CD4-positive, CD25-positive, alpha-beta regulatory T cell (primary cell): ENCODE measurements around the gene CDK5RAP1. TPM values are rescaled to one million over a fixed set of nuclear protein-coding genes. Genes with fewer than 3 reads are reported as not detected.

Source experiments
- ATAC-seq, 2 donors: fragments of 150-1000 bp; cut with Tn5 transposase; one replicate each; pipeline ENCODE4 v1.10.0; 2021; ENCODE audit warnings: low read depth in 2 of 2, moderate number of reproducible peaks in 2 of 2, moderate library complexity in 1 of 2
- DNase-seq, 3 donors: peaks; one replicate each; pipeline versions ENCODE4 v3.0.0 to v3.0.0-alpha.2; 2012 to 2022; ENCODE audit warnings: mixed read lengths in 1 of 3
- H3K27ac ChIP-seq: one replicate; pipeline ENCODE4 v1.7.0; 2013; ENCODE audit warnings: mild to moderate bottlenecking, low read length; ENCODE audit not compliant: insufficient read depth, poor library complexity, severe bottlenecking
- H3K27me3 ChIP-seq: one replicate; pipeline ENCODE4 v1.7.0; 2013; ENCODE audit warnings: low read length; ENCODE audit not compliant: control insufficient read depth, insufficient read depth
- H3K36me3 ChIP-seq: one replicate; pipeline ENCODE4 v1.7.0; 2013; ENCODE audit warnings: mild to moderate bottlenecking, low read length, moderate library complexity; ENCODE audit not compliant: control insufficient read depth, insufficient read depth
- H3K4me1 ChIP-seq: 2 replicates; pipeline ENCODE4 v1.7.0; 2013; ENCODE audit warnings: mild to moderate bottlenecking, low read length; ENCODE audit not compliant: insufficient read depth, control insufficient read depth, poor library complexity, severe bottlenecking
- H3K4me3 ChIP-seq: one replicate; pipeline ENCODE4 v1.7.0; 2013; ENCODE audit warnings: low read depth, mild to moderate bottlenecking, low read length, moderate library complexity
- H3K9me3 ChIP-seq, 2 experiments: 1 replicate in 1 of 2; 2 replicates in 1 of 2; pipeline ENCODE4 v1.7.0; 2013; ENCODE audit warnings: low read length in 2 of 2, mild to moderate bottlenecking in 1 of 2, moderate library complexity in 1 of 2; ENCODE audit not compliant: control insufficient read depth in 2 of 2
- H3K27ac Mint-ChIP-seq, 3 donors: one replicate each; pipeline ENCODE4 v1.8.0; 2020 to 2022; ENCODE audit warnings: mild to moderate bottlenecking in 3 of 3, mixed read lengths in 3 of 3, moderate library complexity in 2 of 3
- H3K27me3 Mint-ChIP-seq: one replicate; pipeline ENCODE4 v1.8.0; 2022; ENCODE audit warnings: mild to moderate bottlenecking, mixed read lengths
- H3K36me3 Mint-ChIP-seq: one replicate; pipeline ENCODE4 v1.8.0; 2020; ENCODE audit warnings: mixed read lengths
- H3K4me1 Mint-ChIP-seq, 4 donors: one replicate each; pipeline ENCODE4 v1.8.0; 2020 to 2022; ENCODE audit warnings: mixed read lengths in 4 of 4, mild to moderate bottlenecking in 1 of 4
- H3K4me3 Mint-ChIP-seq, 4 donors: one replicate each; pipeline ENCODE4 v1.8.0; 2020 to 2022; ENCODE audit warnings: mild to moderate bottlenecking in 4 of 4, mixed read lengths in 4 of 4, moderate library complexity in 3 of 4
- H3K9me3 Mint-ChIP-seq, 7 donors: one replicate each; pipeline ENCODE4 v1.8.0; 2020 to 2022; ENCODE audit warnings: mixed read lengths in 7 of 7, mild to moderate bottlenecking in 3 of 7, moderate library complexity in 2 of 7
- polyA plus RNA-seq, 4 donors: library from polyadenylated mRNA; unstranded; fragments of 300-500 nt; fragmentation: Illumina TruSeq; gene quantifications; one replicate each; pipeline ENCODE4 v1.2.3, GENCODE V29; 2021
- total RNA-seq: library from RNA; stranded (reverse); gene quantifications from one replicate; pipeline ENCODE4 v1.2.3, GENCODE V29; 2022

The CDK5RAP1 gene
- total and polyA plus RNA-seq, 5 donors from 2014 or later, result 31.4 to 48.0 (median 36.1) TPM

- Mint-ChIP-seq H3K4me1 (peaks cover 0 to 5% (median 0%) of the 10 kb centered on the region in 4 donors), H3K27me3 (peaks cover 5% of the 10 kb centered on the region), H3K9me3 (no peaks in the 10 kb centered on the region), H3K27ac (no peak overlapping the region), H3K4me3 (no peak overlapping the region), H3K36me3 (peaks cover 6% of the 10 kb centered on the region)
- no peaks in the 10 kb centered on the region for H3K27me3 ChIP-seq
- H3K36me3 ChIP-seq, result no peaks in the 10 kb centered on the region
- ATAC-seq (no peak), DNase-seq (no peak)
- H3K4me1 ChIP-seq, result no peaks in the 10 kb centered on the region
- H3K9me3 ChIP-seq, result no peaks in the 10 kb centered on the region
- H3K4me3 ChIP-seq, result no peak overlapping the region
- no peak overlapping the region for H3K27ac ChIP-seq
Observed at GRCh38 chr20:33343521-33343920, 57.8 kb downstream of the CDK5RAP1 start.

- H3K36me3 Mint-ChIP-seq, result no peaks in the 10 kb centered on the region
- ATAC-seq (no peak), DNase-seq (no peak)
- Histone ChIP-seq H3K27me3 (no peaks in the 10 kb centered on the region), H3K36me3 (no peaks in the 10 kb centered on the region), H3K4me1 (no peaks in the 10 kb centered on the region), H3K27ac (no peak overlapping the region), H3K4me3 (no peak overlapping the region), H3K9me3 (no peaks in the 10 kb centered on the region)
- H3K27me3 Mint-ChIP-seq, result peaks cover 5% of the 10 kb centered on the region
- H3K4me3 Mint-ChIP-seq, result no peak overlapping the region
- H3K9me3 Mint-ChIP-seq, result no peaks in the 10 kb centered on the region
- H3K27ac Mint-ChIP-seq, result no peak overlapping the region
- no peaks in the 10 kb centered on the region for H3K4me1 Mint-ChIP-seq
Observed at GRCh38 chr20:33339515-33340058, 61.7 kb downstream of the CDK5RAP1 start.

GRCh38 chr20:33338467-33339258 lies 62.7 kb downstream of the CDK5RAP1 start:
- Histone ChIP-seq H3K27me3 (no peaks in the 10 kb centered on the region), H3K4me3 (no peak overlapping the region), H3K9me3 (no peaks in the 10 kb centered on the region), H3K27ac (no peak overlapping the region), H3K36me3 (no peaks in the 10 kb centered on the region), H3K4me1 (no peaks in the 10 kb centered on the region)
- H3K4me3 Mint-ChIP-seq, result no peak overlapping the region
- H3K4me1 Mint-ChIP-seq, result no peaks in the 10 kb centered on the region
- ATAC-seq, result no peak
- H3K36me3 Mint-ChIP-seq, result no peaks in the 10 kb centered on the region
- H3K27me3 Mint-ChIP-seq, result peaks cover 5% of the 10 kb centered on the region
- DNase-seq, result no peak
- H3K9me3 Mint-ChIP-seq, result no peaks in the 10 kb centered on the region
- H3K27ac Mint-ChIP-seq, result no peak overlapping the region

- ATAC-seq (no peak), DNase-seq (no peak)
- Histone ChIP-seq H3K27me3 (no peaks in the 10 kb centered on the region), H3K27ac (no peak overlapping the region), H3K4me1 (no peaks in the 10 kb centered on the region), H3K4me3 (no peak overlapping the region), H3K9me3 (no peaks in the 10 kb centered on the region), H3K36me3 (no peaks in the 10 kb centered on the region)
- Mint-ChIP-seq H3K27ac (no peak overlapping the region), H3K9me3 (no peaks in the 10 kb centered on the region), H3K36me3 (no peaks in the 10 kb centered on the region), H3K4me3 (no peak overlapping the region), H3K4me1 (no peaks in the 10 kb centered on the region), H3K27me3 (no peaks in the 10 kb centered on the region)
Observed at GRCh38 chr20:33337531-33338165, 63.7 kb downstream of the CDK5RAP1 start.

- DNase-seq (no peak), ATAC-seq (no peak)
- Histone ChIP-seq H3K9me3 (no peaks in the 10 kb centered on the region), H3K4me3 (no peak overlapping the region), H3K27me3 (no peaks in the 10 kb centered on the region), H3K27ac (no peak overlapping the region), H3K4me1 (no peaks in the 10 kb centered on the region), H3K36me3 (no peaks in the 10 kb centered on the region)
- H3K9me3 Mint-ChIP-seq, result no peaks in the 10 kb centered on the region
- no peak overlapping the region for H3K4me3 Mint-ChIP-seq
- no peaks in the 10 kb centered on the region for H3K27me3 Mint-ChIP-seq
- no peak overlapping the region for H3K27ac Mint-ChIP-seq
- H3K4me1 Mint-ChIP-seq, result no peaks in the 10 kb centered on the region
- no peaks in the 10 kb centered on the region for H3K36me3 Mint-ChIP-seq
Observed at GRCh38 chr20:33337119-33337518, 64.2 kb downstream of the CDK5RAP1 start.

GRCh38 chr20:33336375-33336774 lies 64.9 kb downstream of the CDK5RAP1 start:
- H3K9me3 ChIP-seq, result no peaks in the 10 kb centered on the region
- Mint-ChIP-seq H3K9me3 (no peaks in the 10 kb centered on the region), H3K27ac (no peak overlapping the region), H3K27me3 (no peaks in the 10 kb centered on the region), H3K4me3 (no peak overlapping the region), H3K4me1 (no peaks in the 10 kb centered on the region), H3K36me3 (no peaks in the 10 kb centered on the region)
- DNase-seq (no peak), ATAC-seq (no peak)
- H3K27me3 ChIP-seq, result no peaks in the 10 kb centered on the region
- no peak overlapping the region for H3K4me3 ChIP-seq
- no peaks in the 10 kb centered on the region for H3K4me1 ChIP-seq
- no peak overlapping the region for H3K27ac ChIP-seq
- H3K36me3 ChIP-seq, result no peaks in the 10 kb centered on the region

GRCh38 chr20:33334111-33334510 lies 67.2 kb downstream of the CDK5RAP1 start:
- no peak for ATAC-seq
- Histone ChIP-seq H3K36me3 (no peaks in the 10 kb centered on the region), H3K27me3 (no peaks in the 10 kb centered on the region), H3K27ac (no peak overlapping the region), H3K9me3 (no peaks in the 10 kb centered on the region), H3K4me3 (no peak overlapping the region), H3K4me1 (no peaks in the 10 kb centered on the region)
- no peaks in the 10 kb centered on the region for H3K36me3 Mint-ChIP-seq
- H3K4me1 Mint-ChIP-seq, result no peaks in the 10 kb centered on the region
- H3K9me3 Mint-ChIP-seq, result no peaks in the 10 kb centered on the region
- H3K4me3 Mint-ChIP-seq, result no peak overlapping the region
- no peak overlapping the region for H3K27ac Mint-ChIP-seq
- DNase-seq, result no peak
- H3K27me3 Mint-ChIP-seq, result no peaks in the 10 kb centered on the region

- Mint-ChIP-seq H3K36me3 (no peaks in the 10 kb centered on the region), H3K27ac (no peak overlapping the region), H3K9me3 (no peaks in the 10 kb centered on the region), H3K4me3 (no peak overlapping the region), H3K4me1 (no peaks in the 10 kb centered on the region), H3K27me3 (no peaks in the 10 kb centered on the region)
- H3K27ac ChIP-seq, result no peak overlapping the region
- no peaks in the 10 kb centered on the region for H3K4me1 ChIP-seq
- no peaks in the 10 kb centered on the region for H3K36me3 ChIP-seq
- no peaks in the 10 kb centered on the region for H3K9me3 ChIP-seq
- H3K4me3 ChIP-seq, result no peak overlapping the region
- H3K27me3 ChIP-seq, result no peaks in the 10 kb centered on the region
- no peak for ATAC-seq
- no peak for DNase-seq
Observed at GRCh38 chr20:33333616-33334015, 67.7 kb downstream of the CDK5RAP1 start.
